HepG2 (cell line): ENCODE results near the gene NEDD4L. TPM values are rescaled to one million over a fixed set of nuclear protein-coding genes. Genes with fewer than 3 reads are reported as not detected.
A peak's percentile ranks its signal among the peaks of the same experiment; 100 is the strongest.

Experiments
- ATAC-seq: fragments of 200-7000 bp; cut with Tn5 transposase; 3 replicates; pipeline ENCODE4 v1.9.1; 2020; ENCODE audit warnings: mild to moderate bottlenecking, moderate library complexity
- BruUV-seq: library from RNA; stranded (reverse); fragments of 400-500 nt; replicated peaks from 2 replicates; lab custom pipeline; 2021; lab: Mats Ljungman, UMichigan
- CTCF ChIA-PET: fragments of 300-600 bp; formaldehyde crosslinking; extraction: SDS; loops from one replicate; lab custom pipeline; 2021; ENCODE audit warnings: low total read pairs, inconsistent platforms, low intra/inter-chr PET ratio; lab: Yijun Ruan, JAX
- POLR2A ChIA-PET: fragments of 350-600 bp; sonication (Branson Sonifier 250); formaldehyde crosslinking; loops from one replicate; lab custom pipeline; 2020; ENCODE audit warnings: antibody characterized with exemption, inconsistent platforms; lab: Yijun Ruan, JAX
- DNase-seq: peaks from one replicate; pipeline ENCODE4 v3.0.0-alpha.2; 2015; ENCODE audit warnings: low spot score
- FAIRE-seq: peaks from 3 replicates; lab custom pipeline; 2011; peaks lifted over from hg19 to GRCh38; lab: Jason Lieb, UNC
- H2AFZ ChIP-seq: one replicate; pipeline ENCODE4 v1.6.1; 2011; ENCODE audit warnings: low read length, inconsistent platforms
- H3K27ac ChIP-seq: fragments of 300-600 bp; 3 replicates; pipeline ENCODE4 v1.8.0; 2011; ENCODE audit warnings: mixed run types, mild to moderate bottlenecking, mixed read lengths, low read length, inconsistent platforms; ENCODE audit not compliant: insufficient read depth; ENCODE audit errors: extremely low read length
- H3K27me3 ChIP-seq, 2 experiments: fragments of 200-600 bp in 1 of 2; 2 replicates in 1 of 2; 3 replicates in 1 of 2; pipeline versions ENCODE4 v1.6.0 to v1.8.0; 2011; ENCODE audit warnings: low read length in 2 of 2, mild to moderate bottlenecking in 2 of 2, moderate library complexity in 2 of 2, inconsistent platforms in 1 of 2; ENCODE audit not compliant: insufficient read depth in 2 of 2, control insufficient read depth in 1 of 2
- H3K36me3 ChIP-seq, 2 experiments: fragments of 200-600 bp in 1 of 2; replicated peaks in 1 of 2; 2 replicates in 1 of 2; 3 replicates in 1 of 2; pipeline versions ENCODE4 v1.5.1 to v1.8.0; 2011; ENCODE audit warnings: low read length in 2 of 2, inconsistent platforms in 1 of 2; ENCODE audit not compliant: insufficient read depth in 2 of 2, control insufficient read depth in 1 of 2
- H3K4me1 ChIP-seq: 2 replicates; pipeline ENCODE4 v1.5.1; 2012; ENCODE audit warnings: low read length, inconsistent platforms; ENCODE audit not compliant: insufficient read depth
- H3K4me2 ChIP-seq: 2 replicates; pipeline ENCODE4 v1.6.0; 2011; ENCODE audit warnings: low read depth, low read length, inconsistent platforms
- H3K4me3 ChIP-seq, 3 experiments: fragments of 200-600 bp in 1 of 3; sonication (generic), shearing (Covaris generic) in 1 of 3; replicated peaks in 1 of 3; 2 replicates each; pipeline ENCODE4 v1.5.1; 2011 to 2016; ENCODE audit warnings: low read length in 3 of 3, inconsistent platforms in 2 of 3, low read depth in 2 of 3, mild to moderate bottlenecking in 2 of 3, control low read depth in 1 of 3, mixed read lengths in 1 of 3; ENCODE audit not compliant: insufficient read depth in 1 of 3
- H3K79me2 ChIP-seq: one replicate; pipeline ENCODE4 v1.6.1; 2011; ENCODE audit warnings: low read length, inconsistent platforms; ENCODE audit not compliant: insufficient read depth
- H3K9ac ChIP-seq: 2 replicates; pipeline ENCODE4 v1.6.0; 2011; ENCODE audit warnings: mild to moderate bottlenecking, low read depth, low read length, inconsistent platforms; ENCODE audit not compliant: insufficient read depth
- H3K9me3 ChIP-seq: 2 replicates; pipeline ENCODE4 v1.5.1; 2012; ENCODE audit warnings: mild to moderate bottlenecking, low read length
- H4K20me1 ChIP-seq: 2 replicates; pipeline ENCODE4 v1.6.0; 2011; ENCODE audit warnings: inconsistent platforms, mild to moderate bottlenecking, low read length, moderate library complexity; ENCODE audit not compliant: insufficient read depth
- AGO2 ChIP-seq: fragments of 200-400 bp; formaldehyde crosslinking; optimal IDR thresholded peaks from 2 replicates; pipeline ENCODE3; 2017; ENCODE audit warnings: mild to moderate bottlenecking, low read depth, low read length, moderate library complexity
- MAF1 ChIP-seq: sonication (generic); formaldehyde crosslinking; IDR thresholded peaks from 2 replicates; pipeline ENCODE4 v1.5.0; 2020; ENCODE audit warnings: missing genetic modification reagents, borderline replicate concordance
- PRPF4 ChIP-seq: fragments of 200-400 bp; formaldehyde crosslinking; IDR thresholded peaks from 2 replicates; pipeline ENCODE4 v1.6.1; 2016; ENCODE audit warnings: low read length, low read depth; ENCODE audit not compliant: poor library complexity, severe bottlenecking
- RBFOX2 ChIP-seq: fragments of 200-400 bp; formaldehyde crosslinking; IDR thresholded peaks from 2 replicates; pipeline ENCODE4 v1.6.1; 2017; ENCODE audit warnings: low read depth, mild to moderate bottlenecking, low read length
- TIGD3 ChIP-seq: sonication (generic); formaldehyde crosslinking; IDR thresholded peaks from 2 replicates; pipeline ENCODE4 v1.5.1; 2020; ENCODE audit warnings: mild to moderate bottlenecking, missing genetic modification reagents, borderline replicate concordance
- ZBTB38 ChIP-seq: sonication (generic); formaldehyde crosslinking; IDR thresholded peaks from 2 replicates; pipeline ENCODE4 v1.5.1; 2020; ENCODE audit warnings: mild to moderate bottlenecking, missing genetic modification reagents
- ZNF292 ChIP-seq: sonication (generic); formaldehyde crosslinking; IDR thresholded peaks from 2 replicates; pipeline ENCODE4 v1.8.1; 2022; ENCODE audit warnings: mild to moderate bottlenecking, low read depth, missing genetic modification reagents, borderline replicate concordance
- WGBS: methylation state at CpG from one replicate; pipeline ENCODE4 v1.1.6; 2017; ENCODE audit warnings: low lambda C conversion rate; 5-methylcytosine and 5-hydroxymethylcytosine counted together
- in situ Hi-C: cut with HindIII; loops from 2 replicates; pipeline ENCODE4 v1.10.0; 2017; ENCODE audit warnings: low pct_unique_long_range_greater_than_20kb; ENCODE audit not compliant: extremely low pct_ligation_motif_present
- intact Hi-C: fragments of 100-400 bp; cut with micrococcal nuclease; formaldehyde crosslinking; loops from one replicate; pipeline ENCODE4 v1.10.0; 2022; ENCODE audit not compliant: unreplicated experiment
- polyA plus RNA-seq, 8 experiments: library from polyadenylated mRNA; depleted of rRNA in 3 of 8; stranded (reverse) in 7 of 8; unstranded in 1 of 8; fragments of >200 nt; fragmentation: Illumina TruSeq in 4 of 8; extraction: Trizol in 4 of 8; gene quantifications; 2 replicates each; pipeline versions ENCODE4 v1.2.1 to v1.2.3, GENCODE V29; 2011 to 2016; ENCODE audit warnings: low read depth in 4 of 8, missing spikeins in 1 of 8, mixed read lengths in 1 of 8; ENCODE audit not compliant: insufficient read depth in 1 of 8
- total RNA-seq, 5 experiments: library from RNA; depleted of rRNA; stranded (reverse); fragments of >200 nt; fragmentation: Illumina TruSeq; extraction: Trizol; gene quantifications; 2 replicates each; pipeline ENCODE4 v1.2.3, GENCODE V29; 2016; ENCODE audit warnings: low read depth in 1 of 5
- TF ChIP-seq, protein P1 (sequence below): IDR thresholded peaks from 2 replicates; pipeline ENCODE4 v1.4.0; 2020; ENCODE audit warnings: mild to moderate bottlenecking, missing genetic modification reagents

NEDD4L gene
- total and polyA plus RNA-seq, 2 of the 13 experiments (the other 11 are each of a cell fraction or from before 2014, with no cell fraction given) = 168 to 390 TPM

GRCh38 chr18:58411323-58411722, 367.3 kb downstream of the NEDD4L start:
- H3K9me3 ChIP-seq = no peaks in the 10 kb centered on the region
- peaks cover 17% of the 10 kb centered on the region for H3K79me2 ChIP-seq
- TF ChIP-seq PRPF4 (peak; percentile 59), ZBTB38 (CRISPR knock-in tag) (peak; percentile 66), RBFOX2 (0 out of 2 replicates have a peak, but pooled peaks have one; percentile 23), AGO2 (peak; percentile 34), MAF1 (CRISPR knock-in tag) (no peak)
- WGBS = 94% methylated on average over 7 of the region's 7 CpGs
- H3K36me3 ChIP-seq = no peaks in the 10 kb centered on the region
- in situ Hi-C loops (loop anchor here (10.0 kb wide), 1 partner anchor 387 kb away; no protein-coding TSS in a partner anchor), intact Hi-C loops (loop anchor here (10.0 kb wide), 1 partner anchor 787 kb away; the partner anchor contains the start of gene NARS1)
- CTCF ChIA-PET = no interaction called here
- no peak for ATAC-seq
- no peak for DNase-seq
- H3K4me2 ChIP-seq = no peak overlapping the region
- POLR2A ChIA-PET = no interaction called here
- peaks cover 97% of the 10 kb centered on the region for H3K4me1 ChIP-seq
- peak overlapping the region; percentile 98 for H3K27ac ChIP-seq
- no peak overlapping the region for H3K4me3 ChIP-seq
- no TSS peak for BruUV-seq
- no peak for FAIRE-seq
- no peak overlapping the region for H2AFZ ChIP-seq
- H3K9ac ChIP-seq = peak overlapping the region; percentile 88
- H4K20me1 ChIP-seq = no peaks in the 10 kb centered on the region
- H3K27me3 ChIP-seq = no peaks in the 10 kb centered on the region

DNA sequence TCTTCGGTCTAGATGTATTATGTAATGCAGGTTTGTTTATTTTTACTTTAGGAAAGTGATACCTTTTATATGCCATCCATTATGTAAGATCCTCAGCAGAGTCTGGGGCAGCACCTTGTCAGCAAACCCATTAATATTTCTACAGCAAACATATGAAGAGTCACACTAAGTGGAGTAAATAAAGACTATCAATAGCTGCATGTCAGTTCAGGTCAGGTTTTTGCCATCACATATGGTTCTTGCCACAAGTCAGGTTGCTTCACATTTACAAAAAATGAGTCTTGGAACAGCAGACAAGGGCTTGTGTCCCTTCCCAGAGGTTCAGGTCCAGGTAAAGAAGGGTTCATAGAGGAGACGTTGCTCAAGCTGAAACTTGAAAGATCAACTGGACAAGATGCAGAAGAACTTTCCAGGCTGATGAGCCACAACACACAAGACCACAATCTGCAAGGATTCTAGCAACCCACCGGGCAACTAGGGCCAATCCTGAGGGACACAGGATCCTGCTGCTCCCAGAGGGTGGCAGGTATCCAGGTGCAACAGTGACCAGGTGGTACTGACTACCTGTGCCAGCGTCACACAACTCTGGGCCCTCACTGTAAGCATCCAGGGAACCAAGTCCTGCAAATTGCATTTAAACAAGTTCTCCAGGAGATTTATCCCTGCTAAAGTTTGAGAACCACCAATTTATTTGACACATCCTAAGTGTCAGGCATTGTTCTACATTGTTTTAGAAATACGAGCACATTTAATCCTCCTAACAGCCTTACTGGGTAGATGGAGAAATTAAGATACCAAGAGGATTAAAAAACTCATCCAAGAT, 369.0 kb downstream of the NEDD4L start:
- DNase-seq = no peak
- Histone ChIP-seq H4K20me1 (no peaks in the 10 kb centered on the region), H3K4me2 (peak overlapping the region; percentile 73), H3K27me3 (no peaks in the 10 kb centered on the region), H3K4me3 (peak overlapping the region in 1 of 3 experiments; percentile 47; a peak in 2 of 6 replicates), H3K27ac (peak overlapping the region; percentile 98), H3K36me3 (no peaks in the 10 kb centered on the region), H3K9me3 (no peaks in the 10 kb centered on the region), H3K9ac (peak overlapping the region; percentile 88), H3K79me2 (peaks cover 18% of the 10 kb centered on the region), H3K4me1 (peaks cover 98% of the 10 kb centered on the region), H2AFZ (no peak overlapping the region)
- ChIA-PET CTCF (interaction anchor here (1.3 kb wide), 1 partner anchor 81 kb away, joined by 4 read pairs; no protein-coding TSS in a partner anchor), POLR2A (interaction anchor here (0.9 to 6.8 kb wide), 21 partner anchors 8 to 728 kb away, joined by 3 to 181 read pairs (median 6); partner anchors contain the start of gene NEDD4L)
- in situ Hi-C loops (loop anchor here (10.0 kb wide), 1 partner anchor 388 kb away; no protein-coding TSS in a partner anchor), intact Hi-C loops (loop anchor here (10.0 kb wide), 1 partner anchor 788 kb away; the partner anchor contains the start of gene NARS1)
- 18% methylated on average over 4 of the region's 5 CpGs for WGBS
- FAIRE-seq = peak; percentile 43
- BruUV-seq = TSS peak; percentile 80
- ATAC-seq = no peak
- TF ChIP-seq, protein P1, sequence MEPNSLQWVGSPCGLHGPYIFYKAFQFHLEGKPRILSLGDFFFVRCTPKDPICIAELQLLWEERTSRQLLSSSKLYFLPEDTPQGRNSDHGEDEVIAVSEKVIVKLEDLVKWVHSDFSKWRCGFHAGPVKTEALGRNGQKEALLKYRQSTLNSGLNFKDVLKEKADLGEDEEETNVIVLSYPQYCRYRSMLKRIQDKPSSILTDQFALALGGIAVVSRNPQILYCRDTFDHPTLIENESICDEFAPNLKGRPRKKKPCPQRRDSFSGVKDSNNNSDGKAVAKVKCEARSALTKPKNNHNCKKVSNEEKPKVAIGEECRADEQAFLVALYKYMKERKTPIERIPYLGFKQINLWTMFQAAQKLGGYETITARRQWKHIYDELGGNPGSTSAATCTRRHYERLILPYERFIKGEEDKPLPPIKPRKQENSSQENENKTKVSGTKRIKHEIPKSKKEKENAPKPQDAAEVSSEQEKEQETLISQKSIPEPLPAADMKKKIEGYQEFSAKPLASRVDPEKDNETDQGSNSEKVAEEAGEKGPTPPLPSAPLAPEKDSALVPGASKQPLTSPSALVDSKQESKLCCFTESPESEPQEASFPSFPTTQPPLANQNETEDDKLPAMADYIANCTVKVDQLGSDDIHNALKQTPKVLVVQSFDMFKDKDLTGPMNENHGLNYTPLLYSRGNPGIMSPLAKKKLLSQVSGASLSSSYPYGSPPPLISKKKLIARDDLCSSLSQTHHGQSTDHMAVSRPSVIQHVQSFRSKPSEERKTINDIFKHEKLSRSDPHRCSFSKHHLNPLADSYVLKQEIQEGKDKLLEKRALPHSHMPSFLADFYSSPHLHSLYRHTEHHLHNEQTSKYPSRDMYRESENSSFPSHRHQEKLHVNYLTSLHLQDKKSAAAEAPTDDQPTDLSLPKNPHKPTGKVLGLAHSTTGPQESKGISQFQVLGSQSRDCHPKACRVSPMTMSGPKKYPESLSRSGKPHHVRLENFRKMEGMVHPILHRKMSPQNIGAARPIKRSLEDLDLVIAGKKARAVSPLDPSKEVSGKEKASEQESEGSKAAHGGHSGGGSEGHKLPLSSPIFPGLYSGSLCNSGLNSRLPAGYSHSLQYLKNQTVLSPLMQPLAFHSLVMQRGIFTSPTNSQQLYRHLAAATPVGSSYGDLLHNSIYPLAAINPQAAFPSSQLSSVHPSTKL (CRISPR knock-in tag) = peak; percentile 40; the same call in 1 of the 2 replicates
- TF ChIP-seq TIGD3 (CRISPR knock-in tag) (no peak; the same call in 1 of the 2 replicates), ZNF292 (CRISPR knock-in tag) (no peak)
